ENCODE measurements around the gene GDI1.
"Not testable (repeated sequence)": the region's sequence is repeated elsewhere in the genome, so short reads cannot be mapped to it uniquely, and the experiment has no call there.

GDI1 gene

GRCh38 chrX:154436983-154437752 lies at the start of gene GDI1:
Gene GDI1, plus strand, starts transcription at chrX:154437154. Its CDS starts 101 bp downstream, at chrX:154437255.
- DNase-seq, result peak; percentile 46

DNA sequence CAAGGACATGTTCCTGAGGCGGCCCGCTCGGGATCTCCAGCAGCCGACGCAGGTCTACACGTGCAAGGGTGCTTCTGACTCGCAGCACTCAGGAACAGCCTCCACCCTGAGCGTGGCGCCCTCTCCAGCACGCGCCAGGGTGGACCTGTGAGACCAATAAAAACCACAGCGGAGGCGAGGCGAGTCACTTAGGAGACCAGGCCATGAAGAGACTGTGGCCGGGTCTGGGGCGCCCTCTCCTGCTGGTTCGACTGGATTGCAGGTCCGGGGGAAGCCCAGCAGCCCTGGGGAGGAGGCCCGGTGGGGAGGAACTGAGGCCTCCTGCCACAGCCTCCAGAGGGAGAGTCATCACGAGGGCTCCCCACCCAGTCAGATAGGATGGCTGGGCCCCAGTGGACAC lies 48.9 kb upstream of the GDI1 start:
- DNase-seq, result not testable (repeated sequence)

- not testable (repeated sequence) for DNase-seq
These were observed 48.3 kb upstream of the GDI1 start for GRCh38 chrX:154388649-154389048.

GRCh38 chrX:154389812-154390747 lies 46.9 kb upstream of the GDI1 start:
- not testable (repeated sequence) for DNase-seq

GRCh38 chrX:154396363-154396762 lies 40.6 kb upstream of the GDI1 start:
- DNase-seq, result not testable (repeated sequence)

- peak; percentile 78 for DNase-seq
These were observed 39.7 kb upstream of the GDI1 start for GRCh38 chrX:154396973-154397887.

- peak; percentile 95 for DNase-seq
These were observed 38.9 kb upstream of the GDI1 start, which contains the start of gene RPL10 for GRCh38 chrX:154397888-154398667. Gene RPL10, plus strand, starts transcription at chrX:154398377. Its CDS starts 143 bp downstream, at chrX:154398520.

GRCh38 chrX:154398668-154399526 lies 38.1 kb upstream of the GDI1 start:
- peak; percentile 82 for DNase-seq

DNA sequence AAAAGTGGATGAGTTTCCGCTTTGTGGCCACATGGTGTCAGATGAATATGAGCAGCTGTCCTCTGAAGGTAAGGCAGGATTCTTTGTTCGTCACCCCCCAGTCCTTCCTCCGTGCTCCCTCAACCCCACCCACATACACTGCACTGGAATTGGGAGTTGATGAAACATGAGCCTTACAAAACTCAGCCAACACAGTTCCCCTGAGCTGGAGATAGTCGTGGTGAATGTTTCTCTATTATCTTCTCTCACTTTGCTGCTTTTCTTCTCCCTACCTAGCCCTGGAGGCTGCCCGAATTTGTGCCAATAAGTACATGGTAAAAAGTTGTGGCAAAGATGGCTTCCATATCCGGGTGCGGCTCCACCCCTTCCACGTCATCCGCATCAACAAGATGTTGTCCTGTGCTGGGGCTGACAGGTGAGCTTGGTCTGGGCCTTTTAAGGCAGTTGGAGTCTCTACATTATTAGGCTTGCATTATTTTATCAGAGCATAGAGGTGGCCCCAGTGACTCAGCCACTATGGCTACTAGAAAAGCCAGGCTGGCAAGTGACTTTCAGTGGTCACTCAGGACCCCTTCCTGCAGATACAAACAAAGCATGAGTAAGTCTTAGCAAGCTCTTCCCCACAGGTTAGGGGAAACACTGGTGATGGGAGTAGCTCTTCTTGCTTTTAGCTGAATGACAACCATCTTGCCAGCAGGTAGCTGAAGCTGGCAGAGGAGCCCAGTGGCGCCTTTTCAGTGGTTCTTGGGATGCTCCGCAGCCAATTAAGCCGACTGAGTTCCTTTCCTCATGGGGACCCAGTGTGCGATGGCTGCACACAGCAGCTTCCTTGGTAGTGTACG lies 37.2 kb upstream of the GDI1 start:
- DNase-seq, result peak; percentile 30

- not testable (repeated sequence) for DNase-seq
These were observed 36.6 kb upstream of the GDI1 start for GRCh38 chrX:154400369-154400817.

DNA sequence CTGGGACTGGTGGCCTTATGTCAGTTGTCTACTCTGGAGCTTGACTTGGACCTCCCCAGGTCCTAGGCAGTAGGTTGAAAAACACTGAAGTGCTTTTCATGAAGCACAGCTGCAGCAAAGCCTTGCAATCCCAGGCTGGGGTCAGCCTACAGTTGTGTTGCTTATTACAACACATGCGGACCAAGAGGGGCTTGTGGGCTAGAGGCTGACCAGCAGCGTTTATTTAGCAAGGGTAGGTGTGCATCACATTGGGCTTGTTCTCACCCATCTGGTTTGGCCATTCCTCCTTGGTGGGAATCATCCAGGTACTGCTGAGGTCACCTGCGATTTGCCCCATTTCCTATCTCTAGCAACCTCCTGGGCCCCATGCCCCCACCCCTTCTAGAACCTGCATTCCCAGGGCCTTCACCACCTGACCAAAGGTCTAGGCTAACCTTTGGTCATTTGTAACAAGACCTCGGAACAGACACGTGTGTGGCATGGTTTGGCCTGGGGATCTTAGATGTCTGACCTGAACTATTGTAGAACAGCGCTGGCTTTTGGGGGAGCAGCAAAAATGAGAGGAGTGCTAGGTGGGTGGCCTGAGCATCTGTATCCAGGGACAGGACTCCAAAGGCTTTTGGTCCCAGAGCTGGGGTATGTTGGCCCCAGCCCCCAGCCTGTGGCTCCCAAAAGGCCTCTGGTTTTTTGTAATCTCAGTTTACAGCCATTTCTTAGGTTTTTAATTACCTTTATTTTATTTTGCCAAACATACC lies 35.7 kb upstream of the GDI1 start:
- peak; percentile 44 for DNase-seq

DNA sequence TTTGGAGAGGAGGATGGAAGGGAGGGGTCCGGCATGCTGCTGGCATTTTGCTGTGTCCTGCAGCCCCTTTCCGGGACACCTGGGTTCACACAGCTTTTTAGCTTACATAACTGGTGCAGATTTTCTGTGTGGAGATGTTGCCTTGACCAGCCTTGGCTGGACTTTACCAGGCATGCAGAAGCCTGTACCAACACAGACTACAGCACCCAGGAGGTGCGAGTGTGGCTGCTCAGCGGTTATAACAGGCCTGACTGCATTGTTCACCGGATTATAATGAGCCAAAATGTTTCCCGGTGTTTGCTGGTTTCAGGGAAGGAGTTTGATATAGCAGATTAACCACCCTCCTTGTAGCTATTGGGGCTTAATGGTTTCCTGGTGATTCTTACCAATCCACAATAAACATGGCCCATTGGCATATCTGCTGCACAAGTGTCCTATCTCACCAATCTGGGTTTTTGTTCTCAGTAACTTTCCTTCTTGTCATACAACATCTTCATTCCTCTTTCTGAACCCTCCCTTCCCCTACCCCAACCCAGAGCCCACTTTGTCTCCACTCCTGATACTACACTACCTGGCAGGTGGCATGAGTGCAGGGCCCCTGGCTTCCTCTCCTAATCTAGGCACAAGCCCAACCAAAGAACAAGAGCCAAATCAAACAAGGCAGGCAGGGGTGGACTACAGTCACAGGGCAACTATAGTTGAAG lies 34.9 kb upstream of the GDI1 start:
- DNase-seq, result peak; percentile 25

GRCh38 chrX:154402622-154403127 lies 34.3 kb upstream of the GDI1 start:
- DNase-seq, result no peak

GRCh38 chrX:154403192-154403591 lies 33.8 kb upstream of the GDI1 start:
- no peak for DNase-seq

- DNase-seq, result no peak
These were observed 33.1 kb upstream of the GDI1 start for GRCh38 chrX:154403858-154404257.

GRCh38 chrX:154404625-154405192 lies 32.2 kb upstream of the GDI1 start:
- DNase-seq, result no peak

DNA sequence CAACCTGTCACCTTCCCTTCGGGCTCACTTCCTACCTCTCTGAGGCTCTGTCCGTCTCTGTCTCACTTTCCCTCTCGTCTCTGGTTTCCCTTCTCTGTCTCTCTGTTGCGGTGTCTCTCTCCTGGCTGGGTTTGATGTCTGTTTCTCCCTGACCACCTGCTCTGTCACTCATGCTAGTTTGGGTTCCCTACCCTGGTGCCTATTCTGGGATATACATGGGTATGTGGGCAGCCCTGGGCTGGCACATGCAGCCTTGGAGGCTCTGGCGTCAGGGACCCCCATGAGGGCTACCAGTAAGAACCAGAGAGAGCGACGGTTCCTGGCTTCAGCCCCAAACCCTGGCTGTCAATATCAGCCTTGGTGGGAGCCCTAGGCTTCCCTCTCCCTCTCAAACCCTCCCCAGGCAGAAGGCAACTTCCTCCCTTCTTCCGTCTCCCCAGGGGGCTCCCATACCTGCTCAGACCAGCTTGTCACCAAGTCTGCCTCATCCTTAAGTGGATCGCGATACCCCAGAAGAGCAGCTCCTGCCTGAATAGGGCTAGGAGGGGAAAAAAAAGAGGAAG lies 28.2 kb upstream of the GDI1 start:
- DNase-seq, result no peak

Measured in activated CD4-positive, alpha-beta T cell treated with anti-CD3 and anti-CD28 coated beads, Interleukin-2, amount 50 U/mL, for 16 hours (primary cell).